ENCODE measurements around the gene RARB.

DNA sequence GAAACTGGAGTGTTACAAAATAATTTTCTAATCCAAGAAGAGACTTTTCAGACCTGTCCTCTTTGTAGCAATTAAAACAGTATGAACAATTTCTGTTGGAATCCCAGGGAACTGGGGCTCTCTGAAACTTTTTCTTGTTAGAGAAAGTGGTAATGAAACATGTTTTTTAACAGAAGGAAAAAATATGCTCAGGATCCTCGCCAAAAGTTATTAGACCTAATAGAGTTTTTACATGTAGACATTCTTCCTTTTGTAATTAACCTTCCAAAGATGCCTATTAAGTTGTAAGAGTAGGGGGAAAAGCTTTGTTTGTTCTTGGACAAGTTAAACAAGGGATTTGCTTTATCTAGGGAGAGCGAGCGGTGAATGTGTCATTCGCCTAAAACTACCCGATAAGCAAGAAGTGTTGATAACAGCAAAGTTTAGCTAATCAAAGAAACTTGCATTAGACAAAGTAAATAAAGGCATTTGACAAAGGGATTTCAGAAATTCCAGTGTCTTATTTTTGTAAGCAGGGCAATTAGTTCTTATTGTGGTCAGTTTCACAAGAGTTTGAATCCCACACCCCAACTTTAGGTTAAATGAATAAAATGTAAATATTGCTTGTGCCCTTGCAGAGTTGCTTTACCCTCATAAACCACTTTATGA is 2.3 kb downstream of the RARB start:
- TF ChIP-seq, protein P1, sequence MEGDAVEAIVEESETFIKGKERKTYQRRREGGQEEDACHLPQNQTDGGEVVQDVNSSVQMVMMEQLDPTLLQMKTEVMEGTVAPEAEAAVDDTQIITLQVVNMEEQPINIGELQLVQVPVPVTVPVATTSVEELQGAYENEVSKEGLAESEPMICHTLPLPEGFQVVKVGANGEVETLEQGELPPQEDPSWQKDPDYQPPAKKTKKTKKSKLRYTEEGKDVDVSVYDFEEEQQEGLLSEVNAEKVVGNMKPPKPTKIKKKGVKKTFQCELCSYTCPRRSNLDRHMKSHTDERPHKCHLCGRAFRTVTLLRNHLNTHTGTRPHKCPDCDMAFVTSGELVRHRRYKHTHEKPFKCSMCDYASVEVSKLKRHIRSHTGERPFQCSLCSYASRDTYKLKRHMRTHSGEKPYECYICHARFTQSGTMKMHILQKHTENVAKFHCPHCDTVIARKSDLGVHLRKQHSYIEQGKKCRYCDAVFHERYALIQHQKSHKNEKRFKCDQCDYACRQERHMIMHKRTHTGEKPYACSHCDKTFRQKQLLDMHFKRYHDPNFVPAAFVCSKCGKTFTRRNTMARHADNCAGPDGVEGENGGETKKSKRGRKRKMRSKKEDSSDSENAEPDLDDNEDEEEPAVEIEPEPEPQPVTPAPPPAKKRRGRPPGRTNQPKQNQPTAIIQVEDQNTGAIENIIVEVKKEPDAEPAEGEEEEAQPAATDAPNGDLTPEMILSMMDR (IDR thresholded peaks at IDR 0.05) = no peak
- no peak for TF ChIP-seq POLR2A (IDR thresholded peaks at IDR 0.05)
- no peak for TF ChIP-seq EP300 (IDR thresholded peaks at IDR 0.05)
- TF ChIP-seq POLR2AphosphoS5 (IDR thresholded peaks at IDR 0.05) = peak in 2 of 3 donors; percentile 26 to 32

Data from stomach (tissue), 4 donors.